ENCODE measurements around the gene GPR132. TPM values are rescaled to one million over a fixed set of nuclear protein-coding genes. Genes with fewer than 3 reads are reported as not detected.
A peak's percentile ranks its signal among the peaks of the same experiment; 100 is the strongest.

Gene GPR132
- total and polyA plus RNA-seq, 9 of the 15 experiments (the other 6 are each of a cell fraction or from before 2014, with no cell fraction given), result 0.01 to 1.1 (median 0.25) TPM; not detected in 1

DNA sequence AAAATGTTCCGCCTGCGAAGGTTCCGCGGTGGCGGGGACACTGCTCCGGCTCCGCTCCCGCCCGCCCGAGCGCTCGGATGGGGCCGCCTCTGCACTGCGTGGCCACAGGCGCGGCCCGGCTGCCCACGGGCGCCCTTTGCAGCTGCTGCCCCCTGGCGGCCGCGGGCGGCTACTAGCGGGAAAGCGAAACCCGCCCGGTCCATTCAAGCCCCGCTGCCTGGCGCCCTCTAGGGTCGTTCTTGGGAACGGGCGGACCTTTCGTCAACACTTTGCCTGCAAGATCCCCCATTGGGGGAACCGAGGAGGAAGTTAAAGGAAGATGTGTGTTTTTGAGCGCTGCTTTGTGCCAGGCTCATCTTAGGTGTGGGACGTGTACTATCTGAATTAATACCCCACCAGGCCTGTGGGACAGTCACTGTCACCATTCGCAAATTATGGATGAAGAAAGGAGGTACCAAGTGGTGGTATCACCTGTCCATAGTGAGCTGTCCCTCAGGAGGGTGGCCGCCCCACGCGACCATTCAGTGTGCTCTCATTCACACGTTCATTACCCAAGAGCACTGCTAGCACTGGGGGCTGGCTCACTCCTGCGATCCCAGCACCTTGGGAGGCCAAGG, 19.4 kb downstream of the GPR132 start (continued):
- TF ChIP-seq JUN (IDR thresholded peaks at IDR 0.05; ENCODE audit: borderline replicate concordance, low read depth, low read length) (no peak), JUN (CRISPR knock-in tag; IDR thresholded peaks at IDR 0.05; ENCODE audit: borderline replicate concordance) (no peak), ZNF699 (CRISPR knock-in tag; IDR thresholded peaks at IDR 0.05; ENCODE audit: insufficient replicate concordance) (no peak), EP300 (IDR thresholded peaks at IDR 0.05; ENCODE audit: low read length) (no peak), HDAC6 (IDR thresholded peaks at IDR 0.05; ENCODE audit: low read depth, low read length) (no peak), ZNF140 (CRISPR knock-in tag; IDR thresholded peaks at IDR 0.05) (no peak), YBX1 (IDR thresholded peaks at IDR 0.05) (no peak), GTF2E2 (tag; IDR thresholded peaks at IDR 0.05) (no peak), CCAR2 (IDR thresholded peaks at IDR 0.05; ENCODE audit: low read depth, low read length) (no peak), BHLHE40 (IDR thresholded peaks at IDR 0.05; ENCODE audit: low read length) (0 out of 2 replicates have a peak, but pooled peaks have one; percentile 30), CAMTA2 (CRISPR knock-in tag; conservative IDR thresholded peaks at IDR 0.05) (no peak), ILK (tag; IDR thresholded peaks at IDR 0.05; ENCODE audit: borderline replicate concordance, low read depth) (no peak)
- TF ChIP-seq, protein P1, sequence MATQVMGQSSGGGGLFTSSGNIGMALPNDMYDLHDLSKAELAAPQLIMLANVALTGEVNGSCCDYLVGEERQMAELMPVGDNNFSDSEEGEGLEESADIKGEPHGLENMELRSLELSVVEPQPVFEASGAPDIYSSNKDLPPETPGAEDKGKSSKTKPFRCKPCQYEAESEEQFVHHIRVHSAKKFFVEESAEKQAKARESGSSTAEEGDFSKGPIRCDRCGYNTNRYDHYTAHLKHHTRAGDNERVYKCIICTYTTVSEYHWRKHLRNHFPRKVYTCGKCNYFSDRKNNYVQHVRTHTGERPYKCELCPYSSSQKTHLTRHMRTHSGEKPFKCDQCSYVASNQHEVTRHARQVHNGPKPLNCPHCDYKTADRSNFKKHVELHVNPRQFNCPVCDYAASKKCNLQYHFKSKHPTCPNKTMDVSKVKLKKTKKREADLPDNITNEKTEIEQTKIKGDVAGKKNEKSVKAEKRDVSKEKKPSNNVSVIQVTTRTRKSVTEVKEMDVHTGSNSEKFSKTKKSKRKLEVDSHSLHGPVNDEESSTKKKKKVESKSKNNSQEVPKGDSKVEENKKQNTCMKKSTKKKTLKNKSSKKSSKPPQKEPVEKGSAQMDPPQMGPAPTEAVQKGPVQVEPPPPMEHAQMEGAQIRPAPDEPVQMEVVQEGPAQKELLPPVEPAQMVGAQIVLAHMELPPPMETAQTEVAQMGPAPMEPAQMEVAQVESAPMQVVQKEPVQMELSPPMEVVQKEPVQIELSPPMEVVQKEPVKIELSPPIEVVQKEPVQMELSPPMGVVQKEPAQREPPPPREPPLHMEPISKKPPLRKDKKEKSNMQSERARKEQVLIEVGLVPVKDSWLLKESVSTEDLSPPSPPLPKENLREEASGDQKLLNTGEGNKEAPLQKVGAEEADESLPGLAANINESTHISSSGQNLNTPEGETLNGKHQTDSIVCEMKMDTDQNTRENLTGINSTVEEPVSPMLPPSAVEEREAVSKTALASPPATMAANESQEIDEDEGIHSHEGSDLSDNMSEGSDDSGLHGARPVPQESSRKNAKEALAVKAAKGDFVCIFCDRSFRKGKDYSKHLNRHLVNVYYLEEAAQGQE (IDR thresholded peaks at IDR 0.05; ENCODE audit: borderline replicate concordance), result peak; percentile 97
- TF ChIP-seq, protein P1 (CRISPR knock-in tag; IDR thresholded peaks at IDR 0.05; ENCODE audit: low read depth), result no peak
- TF ChIP-seq, protein P2, sequence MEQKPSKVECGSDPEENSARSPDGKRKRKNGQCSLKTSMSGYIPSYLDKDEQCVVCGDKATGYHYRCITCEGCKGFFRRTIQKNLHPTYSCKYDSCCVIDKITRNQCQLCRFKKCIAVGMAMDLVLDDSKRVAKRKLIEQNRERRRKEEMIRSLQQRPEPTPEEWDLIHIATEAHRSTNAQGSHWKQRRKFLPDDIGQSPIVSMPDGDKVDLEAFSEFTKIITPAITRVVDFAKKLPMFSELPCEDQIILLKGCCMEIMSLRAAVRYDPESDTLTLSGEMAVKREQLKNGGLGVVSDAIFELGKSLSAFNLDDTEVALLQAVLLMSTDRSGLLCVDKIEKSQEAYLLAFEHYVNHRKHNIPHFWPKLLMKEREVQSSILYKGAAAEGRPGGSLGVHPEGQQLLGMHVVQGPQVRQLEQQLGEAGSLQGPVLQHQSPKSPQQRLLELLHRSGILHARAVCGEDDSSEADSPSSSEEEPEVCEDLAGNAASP (IDR thresholded peaks at IDR 0.05), result no peak
- TF ChIP-seq, protein P3, sequence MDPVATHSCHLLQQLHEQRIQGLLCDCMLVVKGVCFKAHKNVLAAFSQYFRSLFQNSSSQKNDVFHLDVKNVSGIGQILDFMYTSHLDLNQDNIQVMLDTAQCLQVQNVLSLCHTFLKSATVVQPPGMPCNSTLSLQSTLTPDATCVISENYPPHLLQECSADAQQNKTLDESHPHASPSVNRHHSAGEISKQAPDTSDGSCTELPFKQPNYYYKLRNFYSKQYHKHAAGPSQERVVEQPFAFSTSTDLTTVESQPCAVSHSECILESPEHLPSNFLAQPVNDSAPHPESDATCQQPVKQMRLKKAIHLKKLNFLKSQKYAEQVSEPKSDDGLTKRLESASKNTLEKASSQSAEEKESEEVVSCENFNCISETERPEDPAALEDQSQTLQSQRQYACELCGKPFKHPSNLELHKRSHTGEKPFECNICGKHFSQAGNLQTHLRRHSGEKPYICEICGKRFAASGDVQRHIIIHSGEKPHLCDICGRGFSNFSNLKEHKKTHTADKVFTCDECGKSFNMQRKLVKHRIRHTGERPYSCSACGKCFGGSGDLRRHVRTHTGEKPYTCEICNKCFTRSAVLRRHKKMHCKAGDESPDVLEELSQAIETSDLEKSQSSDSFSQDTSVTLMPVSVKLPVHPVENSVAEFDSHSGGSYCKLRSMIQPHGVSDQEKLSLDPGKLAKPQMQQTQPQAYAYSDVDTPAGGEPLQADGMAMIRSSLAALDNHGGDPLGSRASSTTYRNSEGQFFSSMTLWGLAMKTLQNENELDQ (CRISPR knock-in tag; IDR thresholded peaks at IDR 0.05; ENCODE audit: borderline replicate concordance), result no peak
- TF ChIP-seq, protein P4, sequence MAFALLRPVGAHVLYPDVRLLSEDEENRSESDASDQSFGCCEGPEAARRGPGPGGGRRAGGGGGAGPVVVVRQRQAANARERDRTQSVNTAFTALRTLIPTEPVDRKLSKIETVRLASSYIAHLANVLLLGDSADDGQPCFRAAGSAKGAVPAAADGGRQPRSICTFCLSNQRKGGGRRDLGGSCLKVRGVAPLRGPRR (CRISPR knock-in tag; IDR thresholded peaks at IDR 0.05), result no peak

Measured in K562 (cell line).